Nephron (organoid): ENCODE measurements around the gene FTL.

ENCODE experiments used
- H3K27ac Mint-ChIP-seq, 3 experiments: 2 replicates each; pipeline ENCODE4 v1.8.0; 2020; ENCODE audit warnings: mixed read lengths in 3 of 3, mild to moderate bottlenecking in 2 of 3, moderate library complexity in 1 of 3
- H3K27me3 Mint-ChIP-seq: 2 replicates; pipeline ENCODE4 v1.8.0; 2021; ENCODE audit warnings: low read depth, mild to moderate bottlenecking, moderate library complexity, mixed read lengths
- H3K36me3 Mint-ChIP-seq: 2 replicates; pipeline ENCODE4 v1.8.0; 2020; ENCODE audit warnings: low read depth, mixed read lengths
- H3K4me1 Mint-ChIP-seq: 2 replicates; pipeline ENCODE4 v1.8.0; 2020; ENCODE audit warnings: mixed read lengths
- H3K4me3 Mint-ChIP-seq, 3 experiments: 2 replicates each; pipeline ENCODE4 v1.8.0; 2020; ENCODE audit warnings: mild to moderate bottlenecking in 3 of 3, mixed read lengths in 3 of 3, moderate library complexity in 2 of 3
- H3K9me3 Mint-ChIP-seq: 2 replicates; pipeline ENCODE4 v1.8.0; 2020; ENCODE audit warnings: mixed read lengths
- CTCF ChIP-seq, 3 experiments: fragments of 200-600 bp; sonication (generic); IDR thresholded peaks; one replicate each; pipeline ENCODE4 v1.5.0; 2021; ENCODE audit warnings: antibody characterized with exemption in 3 of 3; ENCODE audit not compliant: unreplicated experiment in 3 of 3

Gene FTL

DNA sequence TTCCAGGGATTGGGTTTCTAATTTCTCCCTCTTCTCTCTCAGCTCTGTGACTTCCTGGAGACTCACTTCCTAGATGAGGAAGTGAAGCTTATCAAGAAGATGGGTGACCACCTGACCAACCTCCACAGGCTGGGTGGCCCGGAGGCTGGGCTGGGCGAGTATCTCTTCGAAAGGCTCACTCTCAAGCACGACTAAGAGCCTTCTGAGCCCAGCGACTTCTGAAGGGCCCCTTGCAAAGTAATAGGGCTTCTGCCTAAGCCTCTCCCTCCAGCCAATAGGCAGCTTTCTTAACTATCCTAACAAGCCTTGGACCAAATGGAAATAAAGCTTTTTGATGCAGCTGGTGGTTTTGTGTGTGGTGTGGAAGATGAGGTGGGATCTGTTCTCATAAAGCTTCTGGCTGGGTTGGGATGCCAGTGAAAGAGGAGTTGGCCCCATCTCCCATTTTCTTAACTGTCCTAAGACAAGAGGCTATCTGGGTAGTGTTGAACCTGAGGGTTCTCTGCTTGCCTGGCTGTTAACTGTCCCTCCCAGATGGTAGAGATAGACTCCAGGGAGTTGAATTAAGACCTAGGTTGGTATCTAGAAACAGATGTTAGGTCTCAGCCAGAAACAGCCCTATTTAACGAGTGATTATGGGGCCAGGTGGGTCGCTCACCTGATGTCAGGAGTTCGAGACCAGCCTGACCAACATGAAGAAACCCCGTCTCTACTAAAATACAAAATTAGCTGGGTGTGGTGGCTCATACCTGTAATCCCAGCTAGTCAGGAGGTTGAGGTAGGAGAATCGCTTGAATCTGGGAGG lies 1.6 kb downstream of the FTL start:
- Mint-ChIP-seq H3K9me3 (no peaks in the 10 kb centered on the region), H3K27ac (peak overlapping the region; percentile 96 to 100 (median 99)), H3K36me3 (peaks cover 39% of the 10 kb centered on the region), H3K4me1 (peaks cover 32% of the 10 kb centered on the region), H3K27me3 (no peaks in the 10 kb centered on the region), H3K4me3 (peak overlapping the region; percentile 99 to 100 (median 99))
- no peak for TF ChIP-seq CTCF (IDR thresholded peaks at IDR 0.05; ENCODE audit: unreplicated experiment in 3 of 3)

GRCh38 chr19:48967346-48968178 lies 2.5 kb downstream of the FTL start:
- H3K36me3 Mint-ChIP-seq: peaks cover 39% of the 10 kb centered on the region
- no peaks in the 10 kb centered on the region for H3K9me3 Mint-ChIP-seq
- H3K27ac Mint-ChIP-seq: peak overlapping the region in 2 of 3 experiments; percentile 3 to 52
- no peaks in the 10 kb centered on the region for H3K27me3 Mint-ChIP-seq
- peak overlapping the region; percentile 99 to 100 (median 99) for H3K4me3 Mint-ChIP-seq
- TF ChIP-seq CTCF (IDR thresholded peaks at IDR 0.05; ENCODE audit: unreplicated experiment in 3 of 3): no peak
- peaks cover 32% of the 10 kb centered on the region for H3K4me1 Mint-ChIP-seq

GRCh38 chr19:48968179-48968661 lies 3.1 kb downstream of the FTL start:
- no peak for TF ChIP-seq CTCF (IDR thresholded peaks at IDR 0.05; ENCODE audit: unreplicated experiment in 3 of 3)
- Mint-ChIP-seq H3K27ac (peak overlapping the region in 1 of 3 experiments; percentile 3), H3K36me3 (peaks cover 43% of the 10 kb centered on the region), H3K4me1 (peaks cover 29% of the 10 kb centered on the region), H3K4me3 (peak overlapping the region; percentile 99 to 100 (median 99)), H3K27me3 (no peaks in the 10 kb centered on the region), H3K9me3 (no peaks in the 10 kb centered on the region)

DNA sequence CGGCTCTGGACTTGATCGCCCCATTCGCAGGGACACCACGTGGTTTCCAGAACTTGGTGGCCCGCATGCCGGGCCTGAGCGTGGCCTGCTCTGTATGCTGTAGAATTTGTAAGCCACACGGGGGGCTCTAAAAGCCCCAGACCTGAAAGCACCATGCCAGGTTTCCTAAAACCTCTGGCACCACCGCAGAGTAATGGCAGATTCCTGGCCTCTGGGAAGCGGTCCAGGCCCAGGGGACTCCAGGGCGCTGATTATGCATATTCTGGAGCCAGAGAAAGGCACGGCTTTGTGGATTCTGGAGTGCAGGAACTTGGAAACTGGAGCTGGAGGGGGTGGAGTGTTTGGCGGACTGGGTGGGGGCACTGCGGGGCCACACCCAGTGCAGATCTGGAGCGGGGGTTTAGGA lies 3.7 kb downstream of the FTL start:
- no peak for TF ChIP-seq CTCF (IDR thresholded peaks at IDR 0.05; ENCODE audit: unreplicated experiment in 3 of 3)
- H3K4me1 Mint-ChIP-seq: peaks cover 23% of the 10 kb centered on the region
- no peak overlapping the region for H3K27ac Mint-ChIP-seq
- H3K36me3 Mint-ChIP-seq: peaks cover 43% of the 10 kb centered on the region
- H3K27me3 Mint-ChIP-seq: no peaks in the 10 kb centered on the region
- no peaks in the 10 kb centered on the region for H3K9me3 Mint-ChIP-seq
- H3K4me3 Mint-ChIP-seq: no peak overlapping the region

DNA sequence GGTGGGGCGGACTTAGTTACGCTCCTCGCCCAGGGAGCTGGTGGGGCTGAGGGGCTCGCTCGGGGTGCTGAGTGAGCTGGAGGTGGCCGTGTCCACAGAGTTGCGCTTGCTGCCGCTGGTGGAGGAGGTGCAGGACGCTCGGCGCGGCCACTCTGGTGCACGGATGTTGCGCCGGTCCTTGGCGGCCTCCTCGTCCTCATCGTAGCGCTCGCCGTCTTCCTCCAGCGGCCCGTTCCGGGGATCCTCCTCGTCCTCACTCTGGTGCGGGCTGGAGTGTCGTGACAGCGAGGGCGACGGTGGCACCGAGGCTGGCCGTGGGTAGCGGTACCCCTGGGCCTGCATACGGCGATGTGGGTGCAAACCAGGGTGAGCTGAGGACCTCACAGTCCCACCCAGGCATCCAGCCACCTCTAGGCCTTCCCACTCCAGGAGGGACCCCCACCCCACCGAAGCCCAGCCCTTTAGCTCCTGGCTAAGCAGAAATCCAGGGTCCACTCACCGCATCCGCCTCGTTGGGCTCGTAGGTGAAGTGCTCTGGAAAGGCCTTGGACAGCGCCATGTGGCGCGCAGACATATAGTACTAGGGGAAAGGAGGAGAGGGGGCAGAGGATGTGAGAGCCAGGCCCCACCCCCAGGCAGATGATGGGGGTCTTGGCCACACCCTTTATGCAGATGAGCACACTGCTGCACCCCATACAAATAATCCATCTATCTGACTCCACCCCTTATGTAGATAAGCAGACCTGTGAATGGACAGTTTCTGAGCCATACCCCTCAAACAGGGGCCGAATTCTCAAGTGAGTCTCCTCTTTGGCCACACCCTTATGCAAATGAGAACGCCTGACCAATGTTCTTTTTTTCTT lies 4.4 kb downstream of the FTL start:
- H3K9me3 Mint-ChIP-seq: no peaks in the 10 kb centered on the region
- peaks cover 16% of the 10 kb centered on the region for H3K4me1 Mint-ChIP-seq
- no peaks in the 10 kb centered on the region for H3K27me3 Mint-ChIP-seq
- peak overlapping the region in 1 of 3 experiments; percentile 51 for H3K4me3 Mint-ChIP-seq
- no peak for TF ChIP-seq CTCF (IDR thresholded peaks at IDR 0.05; ENCODE audit: unreplicated experiment in 3 of 3)
- peaks cover 43% of the 10 kb centered on the region for H3K36me3 Mint-ChIP-seq
- no peak overlapping the region for H3K27ac Mint-ChIP-seq
